ENCODE results near the gene UBAC1.
"Not testable (repeated sequence)": the region's sequence is repeated elsewhere in the genome, so short reads cannot be mapped to it uniquely, and the experiment has no call there.

UBAC1 gene

DNA sequence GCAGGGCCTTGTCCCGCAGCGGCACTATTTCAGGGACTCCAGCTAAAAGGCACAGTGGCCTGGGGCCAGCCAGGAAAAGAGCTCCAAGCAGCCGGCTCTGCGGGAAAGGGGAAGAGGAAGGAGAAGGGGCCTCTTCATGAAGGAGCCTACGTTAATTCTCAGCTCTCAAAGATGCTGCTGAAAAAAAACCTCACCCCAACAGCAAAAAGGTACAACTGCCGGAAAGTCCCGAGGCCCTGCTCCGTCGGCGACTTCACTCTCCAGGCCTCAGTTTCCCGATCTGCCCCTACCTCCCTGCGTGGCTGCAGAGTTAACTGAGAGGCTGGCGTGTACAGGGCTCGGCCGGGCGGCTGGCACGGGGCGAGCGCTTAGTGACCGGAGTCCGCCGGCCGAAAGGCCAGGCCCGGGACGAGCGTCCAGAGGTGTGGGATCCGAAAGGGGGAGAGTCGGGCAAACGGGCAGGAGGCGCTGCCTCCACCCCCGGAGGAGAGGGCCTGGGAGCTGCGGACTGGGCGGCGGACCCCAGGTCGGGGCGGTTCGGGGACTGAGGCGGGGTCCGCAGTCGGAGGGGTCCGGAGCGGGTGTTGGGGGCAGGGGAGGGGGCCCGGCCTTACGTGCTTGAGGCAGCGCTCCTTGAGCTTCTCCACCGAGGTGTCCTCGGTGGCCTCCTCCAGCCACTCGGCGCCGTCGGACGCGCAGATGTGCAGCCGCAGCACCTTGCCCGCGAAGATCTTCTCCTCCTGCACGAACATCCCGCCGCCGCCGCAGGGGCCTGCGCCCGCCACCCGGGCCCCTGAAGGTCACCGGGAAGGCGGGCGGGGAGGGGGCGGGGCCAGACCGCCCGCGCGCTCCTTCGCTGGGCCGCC is 529 bp downstream of the UBAC1 start:
- no peak for DNase-seq (ENCODE audit: low spot score)

DNA sequence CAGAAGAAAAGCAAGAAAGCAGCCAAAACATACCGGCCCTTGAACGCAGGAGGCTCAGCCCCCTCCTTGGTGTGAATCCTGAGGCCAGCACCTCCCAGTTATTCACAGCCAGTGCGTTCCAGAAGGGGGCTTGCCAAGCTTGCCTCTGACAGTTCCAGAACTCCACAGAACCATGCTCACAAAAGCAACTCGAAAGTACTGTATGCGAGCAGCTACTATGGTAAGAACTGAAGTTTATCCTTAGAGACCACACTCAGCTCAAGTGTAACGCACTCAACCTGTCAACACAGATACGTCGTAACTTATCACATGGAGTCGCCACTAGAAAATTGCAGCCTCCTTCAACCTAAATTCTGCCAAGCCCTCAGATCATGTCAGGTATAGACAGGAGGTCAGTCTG is 1.4 kb downstream of the UBAC1 start:
- no peak for DNase-seq (ENCODE audit: low spot score)

DNA sequence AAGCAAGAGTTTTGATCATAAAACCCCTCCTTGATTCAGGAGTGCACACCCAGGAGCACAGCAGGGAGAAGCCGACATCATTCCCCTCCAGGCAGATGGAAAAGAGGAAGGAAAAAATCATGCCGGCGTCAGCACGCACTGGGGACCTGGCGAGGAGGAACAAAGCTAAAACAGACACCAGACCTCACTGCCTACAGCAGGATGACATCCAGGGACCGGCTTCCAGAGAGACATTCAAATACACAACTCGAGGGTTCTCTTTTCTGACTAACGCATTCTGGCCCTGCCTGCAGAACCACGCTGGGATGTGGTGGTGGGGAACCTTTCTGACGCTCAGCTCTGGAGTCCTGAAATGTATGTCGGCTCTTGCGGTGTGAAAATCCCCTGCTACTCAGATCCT is 2.7 kb downstream of the UBAC1 start:
- no peak for DNase-seq (ENCODE audit: low spot score)

DNA sequence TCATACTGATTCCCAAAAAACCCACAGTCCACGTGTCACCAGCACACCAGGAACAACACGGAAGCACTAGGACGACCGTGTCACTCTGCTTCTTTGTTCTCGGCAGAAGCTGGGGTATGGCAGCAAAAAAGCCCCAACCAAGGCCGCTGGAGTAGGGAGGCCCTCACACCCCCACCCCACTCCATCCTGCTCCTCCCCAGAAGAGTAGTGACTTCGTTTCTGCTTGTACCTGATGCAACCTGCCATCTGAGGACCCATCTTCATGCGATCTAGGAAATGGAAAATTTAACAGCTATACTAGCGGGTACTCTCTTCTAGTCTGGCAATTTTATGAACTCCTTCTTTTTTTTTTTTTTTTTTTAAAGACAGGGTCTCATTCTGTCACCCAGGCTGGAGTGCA is 3.7 kb downstream of the UBAC1 start:
- DNase-seq (ENCODE audit: low spot score), result no peak

DNA sequence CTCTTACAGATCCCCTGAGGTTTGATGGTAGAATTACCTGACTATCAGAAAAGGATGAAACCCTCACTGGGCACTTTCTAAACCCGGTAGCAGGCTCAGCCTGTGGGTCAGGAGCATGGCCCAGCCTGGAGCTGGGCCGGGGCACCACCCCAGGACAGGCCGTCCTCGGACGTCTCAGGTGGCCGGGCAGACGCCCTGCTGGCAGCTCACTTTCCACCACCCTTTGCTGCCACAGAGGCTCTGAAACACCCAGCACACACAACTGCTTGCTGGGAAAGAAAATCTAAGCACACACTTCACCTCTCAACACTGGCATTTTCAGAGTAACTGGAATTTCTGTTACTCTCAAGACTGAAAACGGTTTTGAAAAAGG is 4.4 kb downstream of the UBAC1 start:
- no peak for DNase-seq (ENCODE audit: low spot score)

DNA sequence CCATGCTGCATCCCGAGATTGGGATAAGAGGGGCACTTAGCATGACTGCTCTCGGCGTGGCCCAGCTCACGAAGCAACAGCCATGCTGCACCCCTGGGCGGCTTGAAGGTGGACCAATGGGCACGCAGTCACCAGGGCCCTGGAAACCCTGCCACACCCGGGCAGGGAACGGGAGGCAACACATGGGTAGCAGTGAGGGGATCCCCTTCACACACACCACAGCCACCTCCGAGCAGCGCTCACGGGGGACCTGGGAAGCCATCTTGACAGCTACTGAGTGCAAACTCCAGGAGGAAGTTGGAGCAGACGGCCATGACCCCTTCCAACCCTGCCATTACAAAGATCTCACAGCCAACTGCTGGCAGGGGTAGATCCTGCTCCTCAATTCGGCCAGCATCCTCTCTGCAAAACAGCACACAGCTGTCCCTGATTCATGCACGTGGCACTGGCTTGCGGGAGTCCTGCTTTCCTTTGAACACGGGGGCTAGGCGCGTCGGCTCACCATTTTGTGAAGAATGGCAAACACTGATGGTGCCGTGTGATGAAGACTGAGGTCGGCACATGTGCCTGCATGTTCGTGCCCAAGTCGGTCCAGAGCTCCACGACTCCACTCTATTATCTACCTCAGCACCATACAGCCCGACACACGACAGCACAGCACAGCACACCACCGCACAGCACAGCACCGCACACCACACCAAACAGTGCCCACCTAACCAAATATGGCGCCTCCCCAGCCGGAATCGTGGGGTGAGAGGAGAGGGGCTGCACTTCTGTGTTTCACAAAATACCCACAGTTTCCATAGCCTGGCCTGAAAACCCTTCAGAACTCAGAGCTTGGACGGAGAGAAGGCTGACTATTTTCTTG is 5.0 kb downstream of the UBAC1 start:
- DNase-seq (ENCODE audit: low spot score), result no peak

DNA sequence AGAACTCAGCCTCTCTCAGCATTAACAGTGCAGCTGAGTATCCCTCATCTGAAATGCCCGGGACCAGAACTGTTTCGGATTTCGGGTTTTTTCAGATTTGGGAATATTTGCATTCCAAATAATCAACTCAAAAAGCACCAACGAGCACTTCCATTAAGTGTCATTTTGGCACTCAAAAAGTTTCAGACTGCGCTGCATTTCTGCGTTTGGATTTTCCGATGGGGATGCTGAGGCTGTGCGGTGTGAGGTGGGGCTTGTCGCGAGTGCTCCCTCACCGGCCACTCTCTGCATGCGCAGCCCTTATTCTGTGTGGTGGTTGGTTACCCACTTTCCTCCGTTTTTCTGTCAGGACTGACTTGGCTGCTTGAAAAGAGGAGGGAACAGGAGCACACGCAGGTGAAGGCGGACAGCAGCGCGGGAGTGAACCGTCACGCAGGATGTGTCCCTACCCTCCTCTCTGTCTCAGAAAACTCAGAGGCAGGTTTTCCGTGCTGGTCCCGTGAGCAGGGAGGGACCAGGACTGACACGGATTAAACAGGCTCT is 8.4 kb downstream of the UBAC1 start:
- DNase-seq (ENCODE audit: low spot score), result no peak

DNA sequence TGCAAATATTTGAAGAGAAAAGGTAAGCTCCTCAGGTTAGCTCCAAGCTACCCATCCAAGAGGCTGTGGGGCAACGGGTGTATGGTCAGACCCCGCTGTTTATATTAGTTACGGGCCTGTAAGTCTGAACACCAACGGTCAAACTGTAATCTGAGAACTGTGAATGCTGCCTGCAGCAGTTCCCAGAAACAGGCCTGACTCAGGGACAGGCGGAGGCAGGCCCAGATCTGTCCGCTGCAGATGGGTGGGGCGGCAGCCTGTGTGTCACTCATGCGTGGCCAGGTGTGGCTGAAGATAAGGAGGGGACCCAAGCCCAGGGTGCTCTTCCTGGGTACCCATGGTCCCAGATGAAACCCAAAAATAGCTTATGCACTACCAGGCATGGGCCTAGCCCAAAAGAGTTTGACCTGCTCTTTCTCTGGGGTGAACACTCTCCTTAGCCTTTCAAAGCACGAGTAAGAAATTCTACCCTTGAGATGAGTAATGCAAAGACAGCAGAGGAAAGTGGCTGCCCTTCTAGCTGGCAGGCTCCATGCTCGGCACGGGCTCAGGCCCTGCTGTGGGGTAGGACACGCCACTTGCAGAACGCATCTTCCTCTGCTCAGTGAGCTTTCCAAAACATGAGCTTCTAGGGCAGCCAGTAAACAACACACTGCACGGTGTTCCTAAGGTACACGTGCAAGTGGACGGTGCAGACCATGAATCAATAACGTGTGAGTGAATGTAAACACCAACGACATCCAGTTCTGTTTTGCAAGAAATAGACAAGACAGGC is 9.1 kb downstream of the UBAC1 start:
- no peak for DNase-seq (ENCODE audit: low spot score)

DNA sequence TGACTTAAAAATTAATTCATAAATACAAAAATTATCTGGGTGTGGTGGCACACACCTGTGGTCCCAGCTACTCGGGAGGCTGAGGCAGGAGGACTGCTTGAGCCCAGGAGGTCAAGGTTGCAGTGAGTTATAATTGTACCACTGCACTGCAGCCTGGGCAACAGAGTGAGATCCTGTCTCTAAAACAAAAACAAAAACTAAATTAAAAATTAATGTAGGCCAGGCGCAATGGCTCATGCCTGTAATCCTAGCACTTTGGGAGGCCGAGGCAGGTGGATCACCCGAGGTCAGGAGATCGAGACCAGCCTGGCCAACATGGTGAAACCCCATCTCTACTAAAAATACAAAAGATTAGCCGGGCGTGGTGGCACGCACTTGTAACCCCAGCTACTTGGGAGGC is 9.9 kb downstream of the UBAC1 start:
- not testable (repeated sequence) for DNase-seq (ENCODE audit: low spot score)

DNA sequence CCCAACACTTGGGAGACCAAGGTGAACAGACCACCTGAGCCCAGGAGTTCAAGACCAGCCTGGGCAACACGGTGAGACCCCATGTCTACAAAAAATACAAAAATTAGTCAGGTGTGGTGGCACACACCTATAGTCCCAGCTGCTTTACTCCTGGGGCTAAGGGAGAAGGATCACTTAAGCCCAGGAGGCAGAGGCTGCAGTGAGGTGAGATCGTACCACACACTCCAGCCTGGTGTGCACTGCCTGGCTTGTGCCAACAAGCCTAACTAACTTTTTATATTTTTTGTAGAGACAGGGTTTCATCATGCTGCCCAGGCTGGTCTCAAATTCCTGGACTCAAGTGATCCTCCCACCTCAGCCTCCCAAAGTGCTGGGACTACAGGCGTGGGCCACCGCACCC is 10.3 kb downstream of the UBAC1 start:
- DNase-seq (ENCODE audit: low spot score), result not testable (repeated sequence)

DNA sequence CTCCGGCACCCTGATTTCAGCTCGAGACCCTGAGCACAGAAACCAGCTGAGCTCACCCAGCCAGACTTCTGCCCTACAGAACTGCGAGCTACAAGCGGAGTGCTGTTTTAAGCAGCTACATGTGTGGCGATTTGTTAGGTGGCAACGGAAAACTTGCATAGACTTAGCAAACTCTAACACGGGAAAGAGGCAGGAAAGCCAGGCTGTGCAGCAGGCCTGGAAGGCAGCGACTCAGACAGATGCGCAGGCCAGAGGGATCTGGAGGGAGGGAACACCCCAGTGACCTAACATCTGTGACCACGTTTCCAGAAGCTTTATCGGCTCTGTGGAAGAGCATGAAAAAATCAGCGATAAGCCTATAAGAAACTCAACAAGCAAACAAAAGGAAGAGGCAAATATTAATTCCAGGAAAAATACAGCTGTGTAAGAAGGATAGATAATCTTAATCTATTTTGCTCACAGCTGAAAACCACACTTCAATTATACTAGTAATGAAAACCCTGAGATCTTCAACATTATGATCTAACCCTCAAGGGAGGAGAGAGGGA is 11.0 kb downstream of the UBAC1 start:
- DNase-seq (ENCODE audit: low spot score), result no peak

DNA sequence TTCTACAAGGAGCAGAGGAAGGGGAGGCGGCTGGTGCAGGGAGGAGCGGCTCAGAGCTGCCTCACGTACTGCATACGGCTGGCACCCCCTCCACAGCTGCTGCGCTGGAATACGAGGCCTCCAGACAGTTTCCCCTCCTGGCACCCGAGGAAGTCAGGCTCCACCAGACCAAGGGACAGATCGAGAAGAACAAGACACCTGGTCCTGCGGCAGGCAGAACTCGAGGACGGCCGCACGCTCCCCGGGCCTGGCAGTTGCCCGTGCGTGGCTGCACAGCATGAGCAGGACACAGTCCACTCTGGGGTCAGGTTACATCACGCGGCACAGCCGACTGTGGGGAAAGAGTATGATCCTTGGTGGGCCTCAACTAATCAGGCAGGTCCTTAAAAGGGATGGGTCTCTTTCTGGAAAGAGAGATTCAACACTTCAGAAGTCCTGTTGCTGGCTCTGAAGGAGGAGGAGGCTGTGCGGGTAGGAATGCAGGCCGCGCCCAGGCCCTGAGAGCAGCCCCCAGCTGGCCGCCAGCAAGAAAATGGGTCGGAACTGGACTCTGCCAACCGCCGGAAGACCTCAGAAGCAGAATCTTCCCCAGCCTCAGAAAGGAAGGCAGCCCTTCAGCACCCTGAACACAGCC is 11.6 kb downstream of the UBAC1 start:
- DNase-seq (ENCODE audit: low spot score), result no peak

DNA sequence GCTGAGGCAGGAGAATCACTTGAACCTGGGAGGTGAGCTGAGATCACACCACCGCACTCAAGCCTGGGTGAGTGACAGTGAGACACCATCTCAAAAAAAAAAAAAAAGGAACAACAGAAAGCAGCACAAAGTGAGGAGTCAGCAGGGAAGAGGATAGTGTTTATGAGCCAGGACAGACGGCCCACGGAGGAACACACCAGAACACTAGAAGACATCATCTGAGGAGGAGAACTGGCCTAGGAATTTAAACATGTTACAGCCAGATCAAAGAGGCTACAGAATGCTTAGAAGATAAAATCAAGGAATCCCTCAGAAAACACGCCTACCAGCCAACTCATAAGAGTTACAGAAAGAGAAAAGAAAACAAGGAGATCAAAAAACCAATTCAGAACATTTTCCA is 12.2 kb downstream of the UBAC1 start:
- no peak for DNase-seq (ENCODE audit: low spot score)

DNA sequence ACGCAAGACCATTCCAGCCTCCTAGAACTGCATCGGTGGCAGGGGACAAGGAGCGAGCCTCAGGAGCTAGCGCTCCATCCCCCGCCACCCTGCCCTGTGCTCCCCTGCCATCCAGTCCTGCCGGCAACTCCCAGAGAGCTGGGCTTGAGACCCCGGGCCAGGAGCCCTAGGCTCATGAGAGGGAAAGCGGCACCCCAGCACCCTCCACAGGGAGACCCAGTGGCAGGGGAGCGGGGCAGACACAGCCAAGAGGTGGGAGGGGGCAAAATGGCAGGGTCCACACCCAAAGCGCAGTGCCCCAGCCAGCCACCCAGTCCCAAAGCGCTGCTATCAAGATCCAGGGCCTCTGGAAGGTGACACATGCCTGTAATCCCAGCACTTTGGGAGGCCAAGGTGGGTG is 12.7 kb downstream of the UBAC1 start:
- no peak for DNase-seq (ENCODE audit: low spot score)

DNA sequence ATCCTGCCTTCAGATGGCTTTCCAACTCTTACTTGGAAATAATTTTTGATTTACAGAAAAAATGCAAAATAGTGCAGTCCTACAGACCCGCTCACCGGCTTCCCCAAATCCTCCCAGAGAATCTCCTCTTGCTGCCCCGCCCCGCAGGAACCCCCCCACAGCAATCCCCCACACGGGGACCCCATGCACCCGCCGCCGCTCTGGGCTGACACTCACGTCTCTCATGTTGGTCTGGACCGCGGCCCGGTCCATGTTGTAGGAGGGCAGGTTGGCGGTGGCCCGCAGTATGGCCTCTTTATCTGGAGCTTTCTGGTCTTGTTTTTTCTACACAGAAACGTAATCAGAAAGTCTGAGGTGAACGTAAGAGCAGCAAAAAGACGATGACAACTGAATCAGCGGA is 13.6 kb downstream of the UBAC1 start:
- no peak for DNase-seq (ENCODE audit: low spot score)

DNA sequence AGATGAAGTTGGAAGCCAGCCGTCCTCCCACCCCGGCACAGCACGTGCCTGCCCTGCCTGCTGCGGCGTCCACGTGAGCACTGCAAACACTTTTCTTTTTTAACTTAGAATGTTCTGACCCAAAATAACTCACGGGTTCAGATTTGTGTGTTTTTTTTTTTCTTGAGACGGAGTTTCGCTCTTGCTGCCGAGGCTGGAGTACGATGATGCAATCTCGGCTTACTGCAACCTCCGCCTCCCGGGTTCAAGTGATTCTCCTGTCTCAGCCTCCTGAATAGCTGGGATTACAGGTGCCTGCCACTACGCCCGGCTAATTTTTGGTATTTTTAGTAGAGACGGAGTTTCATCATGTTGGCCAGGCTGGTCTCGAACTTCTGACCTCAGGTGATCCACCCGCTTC is 14.1 kb downstream of the UBAC1 start:
- DNase-seq (ENCODE audit: low spot score), result not testable (repeated sequence)

DNA sequence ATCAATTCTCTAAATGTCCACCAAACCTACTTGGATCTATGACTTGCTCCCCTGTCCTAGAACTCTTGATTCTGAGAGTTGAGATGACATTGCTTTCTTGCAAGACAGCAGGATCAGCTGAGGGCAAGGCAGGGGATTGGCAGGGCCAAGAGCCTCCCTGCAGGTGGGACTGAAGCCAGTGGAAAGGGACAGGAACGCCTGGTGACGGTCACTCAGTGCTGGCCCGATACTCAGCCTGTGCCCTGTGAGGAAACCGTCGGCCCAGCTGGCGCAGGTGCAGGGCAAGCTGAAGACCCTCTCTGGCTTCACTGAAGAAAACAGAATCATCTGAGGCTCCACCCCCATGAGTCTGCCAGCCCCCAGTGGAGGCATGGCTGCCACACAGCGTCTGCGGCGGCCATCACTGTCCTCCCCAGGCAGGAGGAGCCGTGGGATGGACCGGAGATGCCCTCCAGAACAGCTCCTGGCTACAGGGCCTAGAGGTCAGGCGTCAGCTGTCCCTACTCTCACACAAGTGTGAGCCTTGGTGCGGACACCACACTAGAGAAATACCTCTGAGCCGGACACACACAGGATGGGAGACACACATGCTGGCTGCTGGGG is 14.7 kb downstream of the UBAC1 start:
- DNase-seq (ENCODE audit: low spot score), result no peak

DNA sequence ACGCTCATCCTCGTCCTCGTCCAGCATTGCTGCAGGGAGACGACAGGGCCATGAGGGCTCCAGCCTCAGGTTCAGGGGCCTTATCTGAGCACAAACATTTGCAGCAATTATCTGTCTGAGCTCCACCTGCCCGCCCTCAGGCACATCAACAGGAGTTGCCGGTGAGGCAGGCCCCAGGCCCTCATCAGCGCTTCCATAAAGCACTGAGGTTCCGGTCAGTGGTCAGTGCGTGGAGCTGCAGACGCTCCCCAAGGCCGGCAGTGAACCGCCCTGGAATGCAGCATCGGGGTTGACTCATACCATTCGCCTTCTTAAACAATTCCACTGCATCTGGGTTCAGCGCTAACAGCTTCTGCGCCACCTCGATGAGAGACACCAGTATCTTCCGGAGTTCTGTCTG is 15.2 kb downstream of the UBAC1 start:
- no peak for DNase-seq (ENCODE audit: low spot score)

DNA sequence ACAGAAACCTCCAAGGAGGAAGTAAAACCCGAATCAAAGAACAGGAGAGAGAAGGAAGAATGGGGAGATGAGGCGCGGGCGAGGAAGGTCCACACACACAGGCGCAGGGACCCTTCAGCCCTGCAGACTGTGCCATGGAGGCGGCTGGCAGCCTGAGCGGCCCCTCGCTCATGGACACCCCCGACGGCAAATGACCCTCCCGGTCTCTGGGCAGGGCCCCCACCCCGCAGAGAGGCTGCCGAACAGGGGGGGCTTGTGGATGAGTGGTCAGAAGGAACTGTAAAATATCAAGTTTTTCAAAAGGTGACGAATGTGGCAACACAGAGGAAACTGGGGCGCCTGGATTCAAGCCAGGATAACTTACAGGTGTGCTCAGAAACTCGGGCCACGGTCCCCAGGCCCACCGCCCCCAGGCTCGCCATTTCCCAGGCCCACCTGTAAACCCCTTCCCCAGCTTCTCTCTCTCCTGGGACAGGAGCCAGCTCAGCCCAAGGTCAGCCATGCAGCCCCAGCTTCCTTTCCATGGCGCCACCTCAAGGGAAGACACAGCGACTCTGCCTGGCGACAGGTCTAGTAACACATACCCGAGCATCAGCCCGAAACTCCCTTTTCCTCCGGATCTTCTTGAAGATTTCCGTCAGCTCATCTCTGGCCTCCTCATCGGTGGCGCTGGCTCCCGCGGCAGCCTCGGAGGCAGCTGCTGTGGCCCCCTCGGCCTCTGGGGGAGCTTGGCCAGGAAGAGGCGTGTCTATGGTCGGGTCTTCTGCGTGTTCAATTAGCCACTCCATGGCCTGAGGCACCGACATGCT is 16.5 kb downstream of the UBAC1 start:
- DNase-seq (ENCODE audit: low spot score), result no peak

DNA sequence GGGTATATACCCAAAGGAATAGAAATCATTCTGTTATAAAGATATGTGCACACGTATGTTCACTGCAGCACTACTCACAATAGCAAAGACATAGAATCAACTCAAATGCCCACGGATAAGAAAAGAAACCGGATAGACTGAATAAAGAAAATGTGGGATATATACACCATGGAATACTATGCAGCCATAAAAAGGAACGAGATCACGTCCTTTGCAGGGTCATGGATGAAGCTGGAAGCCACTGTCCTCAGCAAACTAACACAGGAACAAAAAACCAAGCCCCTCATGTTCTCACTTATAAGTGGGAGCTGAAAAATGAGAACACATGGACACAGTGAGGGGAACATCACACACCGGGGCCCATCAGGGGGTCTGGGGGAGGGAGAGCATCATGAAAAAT is 17.6 kb downstream of the UBAC1 start:
- DNase-seq (ENCODE audit: low spot score), result not testable (repeated sequence)

Measured in CD4-positive, alpha-beta T cell treated with Interleukin-2 at 100 ng/mL for 4 hours (primary cell).